GM21529 (cell line): Measurements from ENCODE around the gene ELFN2.

Experiments
- ATAC-seq: cut with Tn5 transposase; IDR thresholded peaks from one replicate; pipeline ENCODE4 v1.9.1; 2021; ENCODE audit not compliant: unreplicated experiment

The ELFN2 gene

DNA sequence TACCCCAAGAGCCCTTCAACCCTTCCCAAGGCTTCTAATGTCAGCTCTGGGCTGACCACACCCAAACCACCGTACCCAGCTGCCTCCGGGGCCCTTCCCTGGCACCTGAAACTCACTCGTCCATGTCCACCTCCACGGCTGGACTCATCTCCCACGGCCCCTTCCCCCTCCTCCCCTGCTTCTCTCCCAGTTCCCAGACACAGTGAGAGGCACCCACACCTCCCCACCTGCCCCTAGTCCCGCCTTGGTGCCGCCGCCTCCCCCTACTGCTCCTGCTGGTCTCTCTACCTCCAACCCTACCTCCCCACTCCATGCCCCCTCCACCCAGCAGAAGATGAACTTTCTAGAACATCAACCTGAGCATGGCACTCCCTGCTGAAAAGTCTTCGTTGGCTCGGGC, 39.5 kb downstream of the ELFN2 start:
- no peak for ATAC-seq

- no peak for ATAC-seq
Observed at GRCh38 chr22:37386441-37386840, 40.8 kb downstream of the ELFN2 start.

- ATAC-seq = no peak
Observed at GRCh38 chr22:37384691-37385090, 42.6 kb downstream of the ELFN2 start.

DNA sequence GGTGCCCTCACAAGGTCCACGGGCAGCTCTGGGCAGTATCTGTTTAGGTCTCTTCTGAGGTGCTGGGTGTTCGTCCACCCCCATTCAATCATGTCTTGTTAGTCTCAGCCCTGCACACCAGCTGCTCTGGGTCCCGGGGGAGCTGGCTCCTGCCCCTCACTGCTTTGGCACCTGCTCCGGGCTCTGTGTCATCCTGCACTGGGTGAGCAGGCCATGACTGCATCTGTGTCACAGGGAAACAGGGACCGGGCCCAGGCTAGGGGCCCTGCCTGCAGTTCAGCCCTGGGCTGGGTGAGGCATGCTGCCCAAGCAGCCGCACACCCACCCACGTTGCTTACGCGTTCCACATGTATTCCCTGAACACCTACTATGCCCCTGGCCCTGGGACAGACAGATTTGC, 43.9 kb downstream of the ELFN2 start:
- ATAC-seq = no peak

GRCh38 chr22:37381489-37381888, 45.8 kb downstream of the ELFN2 start:
- ATAC-seq = no peak

- no peak for ATAC-seq
Observed at GRCh38 chr22:37379722-37380121, 47.6 kb downstream of the ELFN2 start.

GRCh38 chr22:37379085-37379484, 48.2 kb downstream of the ELFN2 start:
- no peak for ATAC-seq

DNA sequence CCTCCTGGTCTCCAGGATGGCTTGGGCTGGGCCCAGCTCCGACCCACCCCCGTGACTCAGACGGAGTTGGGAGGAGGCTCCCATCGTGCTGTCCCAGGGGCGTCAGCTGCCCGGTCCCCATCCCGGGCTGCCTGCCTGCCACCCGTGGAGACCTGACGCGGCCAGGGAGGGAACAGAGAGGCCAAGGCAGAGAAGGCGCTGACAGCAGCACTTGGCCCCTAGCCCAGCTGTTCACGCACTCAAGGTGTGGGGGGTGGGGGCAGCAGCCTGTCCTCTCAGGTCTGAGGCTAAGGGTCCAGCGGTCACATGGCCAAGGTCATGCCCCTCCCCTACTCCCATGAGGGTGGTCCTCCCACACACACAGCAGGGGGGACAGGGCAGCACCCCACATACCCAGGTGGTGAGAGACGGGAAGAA, 48.6 kb downstream of the ELFN2 start:
- ATAC-seq = no peak

- no peak for ATAC-seq
Observed at GRCh38 chr22:37377927-37378326, 49.4 kb downstream of the ELFN2 start.

GRCh38 chr22:37377138-37377537, 50.1 kb downstream of the ELFN2 start:
- ATAC-seq = no peak

DNA sequence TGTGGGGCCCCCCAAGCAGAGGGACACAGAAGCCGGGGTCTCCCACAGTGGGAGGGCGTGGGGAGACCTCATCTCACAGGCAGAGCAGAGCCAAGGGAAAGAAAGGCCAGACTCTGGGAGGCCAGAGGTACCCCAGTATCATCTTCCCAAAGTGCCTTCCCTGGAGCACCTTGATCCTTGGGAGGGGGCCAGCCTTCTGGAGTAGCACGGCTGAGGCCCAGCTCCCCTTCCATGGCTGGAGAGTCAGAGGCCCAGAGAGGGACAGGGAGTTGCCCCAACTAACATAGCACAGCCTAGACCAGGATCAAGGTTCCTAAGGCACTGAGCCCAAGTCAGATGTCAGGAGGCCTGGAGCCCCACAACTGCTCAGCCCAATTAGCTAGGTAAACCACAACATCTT, 50.6 kb downstream of the ELFN2 start:
- ATAC-seq = no peak

DNA sequence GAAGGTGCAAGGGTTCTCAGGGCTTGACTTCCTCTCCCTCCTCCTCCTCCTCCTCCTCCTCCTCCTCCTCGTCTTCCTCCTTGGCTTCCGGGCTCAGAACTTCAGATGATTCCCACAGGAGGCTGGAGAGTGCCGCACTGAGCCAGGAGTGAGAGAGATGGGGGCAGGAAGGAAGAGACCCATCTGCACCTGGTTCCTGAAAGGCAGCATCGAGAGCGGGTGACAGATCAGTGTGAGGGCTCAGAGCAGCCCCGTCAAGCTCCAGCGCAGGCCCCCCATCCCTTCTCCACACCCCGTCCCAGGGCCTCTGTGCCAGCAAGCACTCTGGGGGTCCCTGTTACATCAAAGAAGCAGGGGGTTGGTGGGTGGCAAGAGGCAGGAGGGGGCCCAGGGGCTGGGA, 51.5 kb downstream of the ELFN2 start:
- ATAC-seq = no peak

DNA sequence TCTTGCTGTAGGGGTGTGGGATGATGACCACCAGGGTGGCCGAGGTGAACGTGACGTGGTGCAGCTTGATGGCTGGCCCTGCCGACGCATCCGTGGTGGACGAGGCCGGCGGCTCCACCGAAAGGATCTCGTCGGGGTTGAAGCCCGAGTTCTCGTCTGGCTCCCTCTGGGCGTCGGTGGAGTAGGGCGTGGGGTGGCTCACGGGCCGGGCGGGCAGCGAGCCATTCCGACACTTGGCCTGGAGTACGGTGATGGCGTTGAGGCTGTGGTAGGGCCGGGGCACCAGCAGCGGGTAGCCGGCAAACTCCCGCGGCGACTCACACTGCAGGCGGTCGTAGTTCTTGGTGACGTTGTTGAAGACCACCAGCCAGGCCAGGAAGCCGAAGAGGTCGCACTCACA, 52.7 kb downstream of the ELFN2 start:
- ATAC-seq = no peak

GRCh38 chr22:37373451-37373850, 53.8 kb downstream of the ELFN2 start:
- no peak for ATAC-seq

DNA sequence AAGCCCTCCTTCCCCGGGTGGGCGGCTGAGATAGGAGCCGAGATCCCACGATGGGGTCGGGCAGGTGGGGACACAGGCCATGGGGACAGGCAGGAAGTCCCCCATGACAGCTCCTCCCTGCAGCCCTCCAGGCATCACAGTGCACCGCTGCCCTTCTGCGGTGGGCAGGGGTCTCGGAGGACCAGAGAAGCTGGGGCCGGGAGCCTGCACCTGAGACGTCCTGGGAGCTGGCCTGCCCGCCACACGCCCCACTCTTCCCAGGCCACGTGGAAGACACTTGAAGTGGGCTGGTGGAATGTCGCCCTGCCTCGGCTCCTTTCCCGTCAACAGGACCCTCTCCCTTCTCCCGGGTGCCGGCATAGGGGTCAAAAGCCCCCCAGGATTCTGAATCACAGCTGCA, 55.4 kb downstream of the ELFN2 start:
- ATAC-seq = no peak

DNA sequence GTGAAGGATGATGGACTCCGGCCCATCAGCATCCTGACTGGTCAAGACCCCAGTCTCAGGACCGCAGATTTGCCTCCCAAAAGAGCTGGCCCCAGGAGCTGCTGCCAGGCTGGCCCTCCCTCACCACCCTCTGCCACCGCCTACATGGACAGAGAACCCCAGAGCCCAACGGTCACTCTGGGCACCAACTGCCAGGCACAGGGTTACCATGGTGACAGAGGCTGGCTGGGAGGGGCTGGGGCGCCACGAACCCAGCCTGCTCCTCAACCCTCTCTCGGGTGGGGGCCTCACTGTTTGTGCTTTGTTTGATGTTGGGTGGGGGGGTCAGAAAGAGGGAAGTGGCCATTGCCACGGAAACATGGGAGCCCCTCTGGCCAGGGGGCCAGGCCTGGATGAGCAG, 55.8 kb downstream of the ELFN2 start:
- no peak for ATAC-seq

DNA sequence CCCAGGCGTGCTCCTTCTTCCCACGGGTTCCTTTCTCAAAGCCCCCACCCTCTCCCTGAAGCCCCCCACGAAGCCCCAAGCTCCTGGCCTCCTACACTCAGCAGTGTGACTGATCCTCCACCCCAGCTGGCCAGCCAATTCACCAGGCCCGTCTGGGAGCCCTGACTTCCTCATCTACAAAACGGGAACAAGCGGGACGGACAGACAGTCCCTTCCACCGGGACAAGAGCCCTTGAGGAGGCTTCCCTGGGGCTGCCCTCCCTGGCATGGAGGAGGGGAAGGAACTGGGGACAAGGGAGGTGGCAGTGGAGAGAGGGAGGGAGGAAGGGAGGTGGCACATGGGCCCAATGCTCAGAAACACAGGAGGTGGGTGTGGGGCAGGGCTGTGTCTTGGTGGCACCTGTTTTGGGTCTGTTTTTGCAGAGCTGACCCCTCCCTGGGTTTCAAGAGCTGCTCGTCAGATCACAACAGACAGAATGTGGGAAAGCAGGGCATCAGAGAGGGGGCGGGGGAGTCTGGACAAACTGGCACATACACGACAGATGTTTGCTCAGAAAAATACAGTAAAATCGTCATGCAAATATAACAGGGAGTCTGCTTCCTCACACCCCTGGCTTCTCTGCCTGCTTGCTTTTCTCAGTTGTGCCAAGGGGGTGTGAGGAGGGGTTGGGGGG, 56.8 kb downstream of the ELFN2 start:
- ATAC-seq = no peak

DNA sequence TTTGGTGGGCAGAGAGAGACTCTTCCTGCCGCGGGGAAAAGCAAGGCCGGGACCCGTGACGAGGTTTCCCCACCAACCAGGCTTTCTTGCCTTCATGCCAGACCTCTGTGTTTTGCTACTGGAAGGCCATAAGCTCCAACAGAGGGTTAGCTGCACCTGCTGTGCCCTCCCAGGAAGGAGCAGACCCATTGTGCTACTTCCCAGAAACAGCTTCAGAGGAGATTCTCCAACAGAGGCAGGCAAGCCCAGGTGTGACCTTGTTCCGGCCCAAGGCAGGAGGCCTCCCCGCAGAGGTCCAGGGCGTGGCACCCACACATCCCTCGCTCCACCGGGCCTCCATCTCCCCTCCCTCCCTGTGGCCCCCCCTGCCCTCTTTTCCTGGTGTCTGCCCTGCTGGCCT, 57.8 kb downstream of the ELFN2 start:
- no peak for ATAC-seq

DNA sequence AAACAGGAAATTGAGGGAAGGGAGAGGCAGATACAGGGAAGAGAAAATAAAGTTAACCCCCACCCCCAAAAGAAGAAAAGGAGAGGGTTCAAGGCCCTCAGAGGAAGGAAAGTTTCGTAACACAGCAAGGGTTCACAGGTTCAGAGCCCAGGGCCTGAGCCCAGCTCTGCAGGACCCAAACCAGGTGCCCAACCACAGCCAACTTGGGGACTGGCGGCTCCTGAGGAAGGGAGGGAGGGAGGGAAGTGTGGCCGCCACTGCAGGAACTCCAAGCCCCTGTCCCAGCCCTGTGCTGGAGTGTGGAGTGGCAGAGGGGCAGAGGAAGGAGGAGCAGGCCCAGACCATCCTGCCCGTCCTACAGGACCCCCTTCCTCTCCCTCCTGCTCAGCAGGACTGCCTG, 59.2 kb downstream of the ELFN2 start:
- no peak for ATAC-seq

DNA sequence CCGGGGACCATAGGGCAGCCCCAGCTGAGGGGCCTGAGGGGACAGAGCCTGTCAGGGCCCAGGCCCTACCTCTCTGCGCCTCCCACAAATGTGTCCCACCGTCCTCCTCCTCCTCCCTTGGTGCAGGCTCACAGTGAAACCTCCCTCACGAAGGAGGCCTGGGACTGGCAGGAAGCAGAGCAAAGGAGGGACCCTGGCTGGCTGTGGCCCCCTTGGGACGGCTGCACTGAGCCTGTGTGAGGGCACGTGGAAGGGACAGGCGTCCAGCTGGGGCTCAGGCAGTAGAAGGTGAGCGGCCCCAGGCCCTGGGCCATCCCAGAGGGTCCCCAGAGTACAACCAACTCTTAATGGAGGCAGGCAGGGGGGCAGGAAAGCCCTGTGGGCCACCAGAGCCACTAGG, 60.7 kb downstream of the ELFN2 start:
- no peak for ATAC-seq

- ATAC-seq = no peak
Observed at GRCh38 chr22:37365950-37366349, 61.3 kb downstream of the ELFN2 start.

DNA sequence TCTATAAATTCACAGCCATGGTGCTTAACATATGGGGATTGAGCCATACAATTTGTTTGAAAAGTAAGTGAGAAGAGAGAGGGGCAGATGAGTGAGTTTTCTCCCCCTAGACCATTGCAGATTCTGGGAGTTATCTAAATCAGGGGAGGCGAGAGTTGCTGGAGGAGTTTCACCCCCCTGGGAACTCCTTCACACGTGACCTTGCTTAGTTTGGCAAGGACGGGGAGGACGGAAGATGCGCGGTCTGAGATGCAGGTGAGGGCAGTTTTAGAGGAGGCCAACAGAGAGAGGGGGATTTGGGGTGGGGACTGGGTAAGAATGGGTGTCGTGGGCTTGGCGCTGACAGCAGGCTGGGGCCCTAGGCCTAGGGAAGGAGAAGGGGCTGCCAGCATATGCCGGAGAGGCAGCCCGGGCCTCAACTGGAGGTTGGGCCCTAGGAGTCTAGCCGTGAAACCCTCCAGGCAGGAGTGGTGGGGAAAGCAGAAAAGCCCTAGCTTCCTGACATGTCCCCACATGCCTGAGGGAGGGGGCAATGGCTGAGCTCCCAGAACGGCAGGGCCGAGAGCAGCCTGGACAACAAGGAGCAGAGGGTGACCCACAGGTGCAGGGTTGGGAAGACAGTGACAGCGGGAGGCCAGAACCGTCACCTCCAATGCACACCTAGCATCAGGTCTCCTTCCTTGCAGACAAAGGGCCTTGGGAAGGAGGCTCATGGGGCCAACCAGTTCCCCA, 63.9 kb downstream of the ELFN2 start:
- ATAC-seq = no peak

- no peak for ATAC-seq
Observed at GRCh38 chr22:37362621-37363020, 64.7 kb downstream of the ELFN2 start.
